Gastrocnemius medialis (tissue), 4 donors: ENCODE results near the gene NTN1. TPM values are rescaled to one million over a fixed set of nuclear protein-coding genes. Genes with fewer than 3 reads are reported as not detected.

ENCODE experiments used
- ATAC-seq, 2 donors: fragments of 150-250 bp; one replicate each; pipeline ENCODE4 v1.9.1; 2016
- DNase-seq, 2 donors: peaks; one replicate each; pipeline ENCODE4 v3.0.0-alpha.2; 2019
- H3K27ac ChIP-seq, 4 donors: fragments of 200-600 bp; sonication (generic); 1 replicate in 1 of 4; 2 replicates in 3 of 4; pipeline ENCODE4 v1.5.1; 2016 to 2018; ENCODE audit warnings: mild to moderate bottlenecking in 2 of 4, moderate library complexity in 1 of 4
- H3K27me3 ChIP-seq, 3 donors: fragments of 200-600 bp; sonication (generic) in 2 of 3; 1 replicate in 1 of 3; 2 replicates in 2 of 3; pipeline versions ENCODE4 v1.5.1 to v1.6.0; 2016 to 2019; ENCODE audit warnings: mild to moderate bottlenecking in 1 of 3, moderate library complexity in 1 of 3
- H3K36me3 ChIP-seq, 2 donors: fragments of 200-600 bp; sonication (generic) in 1 of 2; one replicate each; pipeline ENCODE4 v1.5.1; 2017 to 2018
- H3K4me1 ChIP-seq, 2 donors: fragments of 200-600 bp; sonication (generic) in 1 of 2; one replicate each; pipeline ENCODE4 v1.5.1; 2016 to 2017; ENCODE audit warnings: mild to moderate bottlenecking in 2 of 2
- H3K4me3 ChIP-seq, 4 donors: fragments of 200-600 bp; sonication (generic) in 3 of 4; 1 replicate in 1 of 4; 2 replicates in 3 of 4; pipeline ENCODE4 v1.5.1; 2016 to 2019; ENCODE audit warnings: mild to moderate bottlenecking in 2 of 4
- H3K9me3 ChIP-seq, 3 donors: fragments of 200-600 bp; sonication (generic) in 2 of 3; 1 replicate in 1 of 3; 2 replicates in 2 of 3; pipeline ENCODE4 v1.5.1; 2016 to 2019
- CTCF ChIP-seq, 5 experiments: fragments of 450-650 bp in 3 of 5; fragments of 200-600 bp in 2 of 5; sonication (generic) in 2 of 5; IDR thresholded peaks in 4 of 5; conservative IDR thresholded peaks in 1 of 5; 1 replicate in 4 of 5; 2 replicates in 1 of 5; pipeline ENCODE4 v1.5.1; 2016 to 2019; ENCODE audit warnings: antibody characterized with exemption in 5 of 5, mild to moderate bottlenecking in 3 of 5, moderate library complexity in 3 of 5
- POLR2A ChIP-seq, 2 donors: fragments of 450-650 bp; IDR thresholded peaks; one replicate each; pipeline ENCODE4 v1.6.1; 2017; ENCODE audit warnings: antibody characterized with exemption in 2 of 2, mild to moderate bottlenecking in 2 of 2, moderate library complexity in 2 of 2
- in situ Hi-C, 4 donors: fragments of 200-750 bp; cut with MboI; loops; one replicate each; pipeline versions ENCODE4 v1.15.0 to v1.8.0; 2017; ENCODE audit warnings: low sequenced_read_pairs in 4 of 4
- intact Hi-C: fragments of 100-400 bp; cut with DNase I; formaldehyde crosslinking; loops from one replicate; pipeline ENCODE4 v1.15.1; 2023; ENCODE audit warnings: low total_unique reads
- total RNA-seq, 4 donors: library from RNA; depleted of rRNA; stranded (reverse); fragments of >200 nt; gene quantifications; one replicate each; pipeline versions ENCODE4 v1.1.0 to v1.2.3, GENCODE V29; 2016

The NTN1 gene
- total RNA-seq, 4 donors from 2014 or later, result 0.76 to 4.1 (median 1.2) TPM

GRCh38 chr17:9195411-9195810 lies 174.1 kb downstream of the NTN1 start:
- H3K9me3 ChIP-seq, result no peaks in the 10 kb centered on the region
- H3K4me1 ChIP-seq, result peaks cover under 1 to 3% of the 10 kb centered on the region in 2 donors
- H3K27me3 ChIP-seq, result no peaks in the 10 kb centered on the region
- no peak overlapping the region for H3K27ac ChIP-seq
- H3K36me3 ChIP-seq, result no peaks in the 10 kb centered on the region
- intact Hi-C loops (no loop called here), in situ Hi-C loops (no loop called here)
- no peak for TF ChIP-seq CTCF (IDR thresholded peaks at IDR 0.05 in 4 of 5, conservative IDR thresholded peaks at IDR 0.05 in 1 of 5)
- TF ChIP-seq POLR2A (IDR thresholded peaks at IDR 0.05), result no peak
- DNase-seq, result no peak
- no peak for ATAC-seq
- no peak overlapping the region for H3K4me3 ChIP-seq

GRCh38 chr17:9195961-9196670 lies 174.8 kb downstream of the NTN1 start:
- H3K27me3 ChIP-seq, result no peaks in the 10 kb centered on the region
- no peak overlapping the region for H3K4me3 ChIP-seq
- TF ChIP-seq POLR2A (IDR thresholded peaks at IDR 0.05) (no peak), CTCF (IDR thresholded peaks at IDR 0.05 in 4 of 5, conservative IDR thresholded peaks at IDR 0.05 in 1 of 5) (no peak)
- intact Hi-C loops (no loop called here), in situ Hi-C loops (no loop called here)
- H3K27ac ChIP-seq, result no peak overlapping the region
- ATAC-seq (no peak), DNase-seq (no peak)
- peaks cover 4 to 9% of the 10 kb centered on the region in 2 donors for H3K4me1 ChIP-seq
- no peaks in the 10 kb centered on the region for H3K36me3 ChIP-seq
- no peaks in the 10 kb centered on the region for H3K9me3 ChIP-seq

GRCh38 chr17:9199571-9200551 lies 178.6 kb downstream of the NTN1 start:
- ATAC-seq (peak in 1 of 2 donors; percentile 51), DNase-seq (no peak)
- no peaks in the 10 kb centered on the region for H3K9me3 ChIP-seq
- H3K27ac ChIP-seq, result peak overlapping the region in 1 of 4 donors; percentile 51
- in situ Hi-C loops (no loop called here), intact Hi-C loops (no loop called here)
- no peak for TF ChIP-seq CTCF (IDR thresholded peaks at IDR 0.05 in 4 of 5, conservative IDR thresholded peaks at IDR 0.05 in 1 of 5)
- TF ChIP-seq POLR2A (IDR thresholded peaks at IDR 0.05), result no peak
- H3K4me1 ChIP-seq, result peaks cover 4 to 9% of the 10 kb centered on the region in 2 donors
- no peak overlapping the region for H3K4me3 ChIP-seq
- no peaks in the 10 kb centered on the region for H3K27me3 ChIP-seq
- H3K36me3 ChIP-seq, result no peaks in the 10 kb centered on the region

- in situ Hi-C loops (no loop called here), intact Hi-C loops (no loop called here)
- Histone ChIP-seq H3K9me3 (no peaks in the 10 kb centered on the region), H3K4me3 (no peak overlapping the region), H3K27ac (no peak overlapping the region), H3K4me1 (peaks cover 4 to 9% of the 10 kb centered on the region in 2 donors), H3K27me3 (no peaks in the 10 kb centered on the region), H3K36me3 (no peaks in the 10 kb centered on the region)
- TF ChIP-seq POLR2A (IDR thresholded peaks at IDR 0.05) (no peak), CTCF (IDR thresholded peaks at IDR 0.05 in 4 of 5, conservative IDR thresholded peaks at IDR 0.05 in 1 of 5) (no peak)
- DNase-seq, result no peak
- no peak for ATAC-seq
Observed at GRCh38 chr17:9200699-9201359, 179.5 kb downstream of the NTN1 start.
